ENCODE measurements around the gene ADAMTS16. TPM values are rescaled to one million over a fixed set of nuclear protein-coding genes. Genes with fewer than 3 reads are reported as not detected.

Gene ADAMTS16
- total and polyA plus RNA-seq, 2 experiments from 2014 or later, result 2.8 to 15.4 TPM

- no peak for TF ChIP-seq ZNF462 (CRISPR knock-in tag; IDR thresholded peaks at IDR 0.05)
- no peak for TF ChIP-seq ZNF114 (CRISPR knock-in tag; IDR thresholded peaks at IDR 0.05)
- TF ChIP-seq NANOG (IDR thresholded peaks at IDR 0.05; ENCODE audit: borderline replicate concordance), result no peak
- TF ChIP-seq ETS1 (IDR thresholded peaks at IDR 0.05), result no peak
- TF ChIP-seq CTCF (conservative IDR thresholded peaks at IDR 0.05; ENCODE audit: low read depth in 2 of 2), result no peak
Measured at GRCh38 chr5:5264727-5265126, 124.6 kb downstream of the ADAMTS16 start (continued).

GRCh38 chr5:5266297-5266696 is 126.2 kb downstream of the ADAMTS16 start:
- ATAC-seq (peak; percentile 69), DNase-seq (ENCODE audit: low spot score) (peak; percentile 14)
- Histone ChIP-seq H3K4me3 (no peak overlapping the region), H4K20me1 (replicated peaks; ENCODE audit: insufficient read depth) (no peaks in the 10 kb centered on the region), H3K4me1 (ENCODE audit: insufficient read depth) (no peaks in the 10 kb centered on the region), H3K79me2 (replicated peaks; ENCODE audit: insufficient read depth) (no peaks in the 10 kb centered on the region), H2AFZ (no peak overlapping the region), H3F3A (replicated peaks; ENCODE audit: low read depth) (no peaks in the 10 kb centered on the region), H3K36me3 (ENCODE audit: insufficient read depth) (peaks cover 5% of the 10 kb centered on the region; the same call in 1 of the 2 replicates), H3K9me2 (ENCODE audit: insufficient read depth) (peaks cover 10% of the 10 kb centered on the region), H3K27ac (ENCODE audit: low read depth) (no peak overlapping the region), H3K27me3 (ENCODE audit: insufficient read depth) (no peaks in the 10 kb centered on the region), H3K4me2 (no peak overlapping the region)
- no peak overlapping the region for H3K27ac Mint-ChIP-seq
- H3K4me1 Mint-ChIP-seq, result peaks cover 11% of the 10 kb centered on the region
- no peak overlapping the region for H3K4me3 Mint-ChIP-seq
- no peaks in the 10 kb centered on the region; the same call in 2 of the 3 replicates for H3K9me3 Mint-ChIP-seq
- H3K36me3 Mint-ChIP-seq (ENCODE audit: low read depth), result peaks cover 64% of the 10 kb centered on the region
- peaks cover 6% of the 10 kb centered on the region for H3K27me3 Mint-ChIP-seq (ENCODE audit: insufficient read depth, low read depth, poor library complexity)
- TF ChIP-seq CTCF (conservative IDR thresholded peaks at IDR 0.05; ENCODE audit: low read depth in 2 of 2), result no peak
